ENCODE data around the gene CXCL1. TPM values are rescaled to one million over a fixed set of nuclear protein-coding genes. Genes with fewer than 3 reads are reported as not detected.
A peak's percentile ranks its signal among the peaks of the same experiment; 100 is the strongest.

Gene CXCL1
- total RNA-seq, 1 donor from 2014 or later: 18.0 TPM

DNA sequence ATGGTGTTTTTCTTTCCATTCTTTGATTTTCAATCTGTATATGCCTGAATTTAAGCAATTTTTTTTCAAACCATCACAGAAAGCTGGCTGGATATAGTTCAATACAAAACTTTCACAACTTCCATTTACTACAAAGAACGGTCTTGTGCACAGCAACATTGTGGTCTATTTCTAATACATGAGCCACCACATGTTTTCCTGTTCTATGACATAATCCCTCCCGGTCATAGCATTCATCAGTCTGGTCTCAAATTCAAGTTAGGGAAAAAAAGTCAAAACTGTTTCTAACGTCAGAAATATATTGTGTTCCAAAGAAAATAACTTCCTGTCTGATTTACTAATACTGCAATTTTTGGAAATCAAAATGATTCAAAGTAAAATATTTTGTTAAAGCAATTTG, 40.2 kb upstream of the CXCL1 start:
- TF ChIP-seq, protein P1, sequence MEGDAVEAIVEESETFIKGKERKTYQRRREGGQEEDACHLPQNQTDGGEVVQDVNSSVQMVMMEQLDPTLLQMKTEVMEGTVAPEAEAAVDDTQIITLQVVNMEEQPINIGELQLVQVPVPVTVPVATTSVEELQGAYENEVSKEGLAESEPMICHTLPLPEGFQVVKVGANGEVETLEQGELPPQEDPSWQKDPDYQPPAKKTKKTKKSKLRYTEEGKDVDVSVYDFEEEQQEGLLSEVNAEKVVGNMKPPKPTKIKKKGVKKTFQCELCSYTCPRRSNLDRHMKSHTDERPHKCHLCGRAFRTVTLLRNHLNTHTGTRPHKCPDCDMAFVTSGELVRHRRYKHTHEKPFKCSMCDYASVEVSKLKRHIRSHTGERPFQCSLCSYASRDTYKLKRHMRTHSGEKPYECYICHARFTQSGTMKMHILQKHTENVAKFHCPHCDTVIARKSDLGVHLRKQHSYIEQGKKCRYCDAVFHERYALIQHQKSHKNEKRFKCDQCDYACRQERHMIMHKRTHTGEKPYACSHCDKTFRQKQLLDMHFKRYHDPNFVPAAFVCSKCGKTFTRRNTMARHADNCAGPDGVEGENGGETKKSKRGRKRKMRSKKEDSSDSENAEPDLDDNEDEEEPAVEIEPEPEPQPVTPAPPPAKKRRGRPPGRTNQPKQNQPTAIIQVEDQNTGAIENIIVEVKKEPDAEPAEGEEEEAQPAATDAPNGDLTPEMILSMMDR (IDR thresholded peaks at IDR 0.05): no peak

DNA sequence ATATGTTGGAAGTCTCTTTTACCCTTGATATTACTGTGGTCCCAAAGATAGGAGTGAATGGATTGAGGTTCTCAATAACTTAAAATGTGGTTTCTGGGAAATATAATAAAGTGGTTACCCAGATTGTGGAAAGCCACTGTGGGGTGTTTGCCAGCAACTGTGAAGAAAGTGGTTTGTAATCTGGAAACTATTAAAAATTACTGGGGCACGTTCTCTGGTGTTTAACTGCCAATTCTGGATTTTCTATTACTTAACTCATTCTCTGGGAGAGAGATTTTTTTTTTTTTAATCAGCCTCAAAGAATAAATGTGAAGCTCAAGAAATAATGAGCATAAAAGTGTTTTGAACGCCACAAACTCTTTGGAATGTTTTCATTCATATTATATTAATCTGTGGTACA, 37.6 kb upstream of the CXCL1 start:
- H3K9me3 ChIP-seq: no peaks in the 10 kb centered on the region
- intact Hi-C loops (cut with DNase I): no loop called here
- H3K4me3 ChIP-seq: no peak overlapping the region
- DNase-seq (ENCODE audit: low spot score in 2 of 2): no peak
- TF ChIP-seq, protein P1 (IDR thresholded peaks at IDR 0.05): no peak
- no peaks in the 10 kb centered on the region for H3K27me3 ChIP-seq
- no peaks in the 10 kb centered on the region for H3K36me3 ChIP-seq
- H3K4me1 ChIP-seq: no peaks in the 10 kb centered on the region
- no peak overlapping the region for H3K27ac ChIP-seq

More for the DNA sequence above, 40.2 kb upstream of the CXCL1 start:
- no peak overlapping the region for H3K4me3 ChIP-seq
- H3K9me3 ChIP-seq: no peaks in the 10 kb centered on the region
- H3K4me1 ChIP-seq: no peaks in the 10 kb centered on the region
- no peak overlapping the region for H3K27ac ChIP-seq
- intact Hi-C loops (cut with DNase I): no loop called here
- no peak for DNase-seq (ENCODE audit: low spot score in 2 of 2)
- H3K27me3 ChIP-seq: no peaks in the 10 kb centered on the region
- H3K36me3 ChIP-seq: no peaks in the 10 kb centered on the region

DNA sequence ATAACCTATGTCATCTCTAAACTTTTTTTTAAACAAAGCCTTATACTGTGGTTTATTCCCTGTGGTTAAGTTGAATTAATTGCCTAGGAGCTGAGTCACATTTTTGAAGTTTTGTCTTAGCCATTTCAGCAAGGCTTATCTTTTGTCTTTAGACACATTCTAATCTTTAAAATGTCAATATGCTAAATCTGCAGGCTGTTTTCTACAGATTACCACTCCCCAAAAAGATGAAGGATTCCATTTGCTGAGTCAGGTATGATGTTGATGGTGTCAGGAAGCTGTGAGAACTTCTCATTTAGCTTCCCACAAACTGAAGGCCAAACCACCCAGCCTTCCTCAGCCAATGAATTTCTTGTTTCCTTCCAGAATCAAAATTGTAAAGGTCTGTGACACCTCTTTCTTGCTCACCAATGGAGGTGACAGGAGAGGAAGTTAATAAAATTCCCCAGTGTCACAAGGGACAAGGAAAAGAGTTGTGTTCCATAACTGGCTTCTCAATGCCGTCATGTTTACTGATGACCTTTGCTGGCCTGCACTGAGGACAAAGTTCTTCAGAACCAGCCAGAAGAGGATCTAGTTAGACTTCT, 36.4 kb upstream of the CXCL1 start:
- H3K9me3 ChIP-seq: no peaks in the 10 kb centered on the region
- no peaks in the 10 kb centered on the region for H3K27me3 ChIP-seq
- H3K36me3 ChIP-seq: no peaks in the 10 kb centered on the region
- H3K4me3 ChIP-seq: no peak overlapping the region
- intact Hi-C loops (cut with DNase I): no loop called here
- H3K27ac ChIP-seq: no peak overlapping the region
- peaks cover 0 to 2% of the 10 kb centered on the region in 2 donors for H3K4me1 ChIP-seq
- DNase-seq (ENCODE audit: low spot score in 2 of 2): no peak
- TF ChIP-seq, protein P1 (IDR thresholded peaks at IDR 0.05): no peak

DNA sequence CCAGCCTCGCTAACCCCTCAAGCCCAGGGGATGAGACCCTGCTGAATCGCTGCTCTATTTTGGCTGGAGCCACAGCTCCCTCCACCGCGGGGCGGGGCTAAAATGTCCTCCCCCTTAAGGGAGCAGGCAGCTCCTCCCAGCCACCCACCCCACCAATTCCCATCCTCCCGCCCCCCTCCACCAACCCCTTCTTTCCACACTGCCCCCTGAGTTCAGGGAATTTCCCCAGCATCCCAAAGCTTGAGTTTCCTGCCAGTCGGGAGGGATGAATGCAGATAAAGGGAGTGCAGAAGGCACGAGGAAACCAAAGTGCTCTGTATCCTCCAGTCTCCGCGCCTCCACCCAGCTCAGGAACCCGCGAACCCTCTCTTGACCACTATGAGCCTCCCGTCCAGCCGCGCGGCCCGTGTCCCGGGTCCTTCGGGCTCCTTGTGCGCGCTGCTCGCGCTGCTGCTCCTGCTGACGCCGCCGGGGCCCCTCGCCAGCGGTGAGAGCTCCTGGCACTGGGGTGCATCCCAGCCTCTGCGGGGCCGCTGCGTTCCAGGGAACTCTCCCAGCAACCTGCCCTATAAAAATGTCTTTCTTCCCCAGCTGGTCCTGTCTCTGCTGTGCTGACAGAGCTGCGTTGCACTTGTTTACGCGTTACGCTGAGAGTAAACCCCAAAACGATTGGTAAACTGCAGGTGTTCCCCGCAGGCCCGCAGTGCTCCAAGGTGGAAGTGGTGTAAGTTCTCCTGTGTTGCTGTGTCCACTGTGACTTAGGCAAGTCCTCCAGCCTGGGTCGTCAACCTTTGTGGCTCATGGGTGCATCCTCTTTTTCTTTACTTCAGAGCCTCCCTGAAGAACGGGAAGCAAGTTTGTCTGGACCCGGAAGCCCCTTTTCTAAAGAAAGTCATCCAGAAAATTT, 32.6 kb upstream of the CXCL1 start, which contains the start of gene CXCL6:
CXCL6 (plus strand) TSS at position 306 of the 907 bp plus-strand sequence; CDS start at position 379, 73 bp downstream.
- Histone ChIP-seq H3K27ac (no peak within 1 kb of the TSS), H3K27me3 (no peaks in the 10 kb centered on the region), H3K4me3 (peak within 1 kb of the TSS; percentile 39 to 49), H3K36me3 (no peaks in the 10 kb centered on the region), H3K4me1 (peaks cover 0 to 2% of the 10 kb centered on the region in 2 donors), H3K9me3 (no peaks in the 10 kb centered on the region)
- no peak for DNase-seq (ENCODE audit: low spot score in 2 of 2)
- TF ChIP-seq, protein P1 (IDR thresholded peaks at IDR 0.05): no peak
- intact Hi-C loops (cut with DNase I): no loop called here

DNA sequence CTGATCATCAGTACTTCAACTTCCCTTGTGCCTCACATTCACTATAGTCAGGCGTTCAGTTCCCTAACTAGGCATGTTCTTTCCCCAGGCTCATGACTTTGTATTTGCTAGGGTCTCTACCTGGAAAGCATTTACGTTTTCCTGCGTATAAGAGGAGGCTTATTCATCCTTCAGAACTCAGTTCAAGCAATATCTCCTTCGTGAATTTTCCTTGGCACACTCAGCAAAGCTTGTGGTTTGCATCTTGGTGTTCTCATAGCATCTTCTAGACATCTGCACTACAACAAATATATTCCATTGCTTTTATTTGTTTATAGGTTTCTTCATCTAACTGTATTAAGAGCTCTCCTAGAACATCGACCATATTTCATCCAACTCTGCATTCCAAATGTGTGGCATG, 30.1 kb upstream of the CXCL1 start:
- intact Hi-C loops (cut with DNase I): no loop called here
- no peak overlapping the region for H3K27ac ChIP-seq
- TF ChIP-seq, protein P1 (IDR thresholded peaks at IDR 0.05): no peak
- H3K4me3 ChIP-seq: no peak overlapping the region
- no peaks in the 10 kb centered on the region for H3K27me3 ChIP-seq
- no peaks in the 10 kb centered on the region for H3K9me3 ChIP-seq
- no peaks in the 10 kb centered on the region for H3K36me3 ChIP-seq
- H3K4me1 ChIP-seq: peaks cover 0 to 2% of the 10 kb centered on the region in 2 donors
- DNase-seq (ENCODE audit: low spot score in 2 of 2): no peak

Data from ascending aorta (tissue), 2 donors.